HCT116 (cell line): ENCODE data around the gene IFNGR2.

ENCODE experiments used
- CEBPB ChIP-seq: IDR thresholded peaks from 2 replicates; pipeline ENCODE4 v1.6.1; 2012; ENCODE audit warnings: low read depth
- CTCF ChIP-seq, 3 experiments: fragments of 200-600 bp in 1 of 3; sonication (generic) in 1 of 3; IDR thresholded peaks in 2 of 3; conservative IDR thresholded peaks in 1 of 3; 2 replicates each; pipeline ENCODE4 v1.5.1; 2012 to 2017; ENCODE audit warnings: low read depth in 2 of 3, low read length in 2 of 3, antibody characterized with exemption in 1 of 3, borderline replicate concordance in 1 of 3, control low read depth in 1 of 3, mild to moderate bottlenecking in 1 of 3, mixed read lengths in 1 of 3, mixed run types in 1 of 3, moderate library complexity in 1 of 3; ENCODE audit not compliant: insufficient read depth in 1 of 3
- EGR1 ChIP-seq: IDR thresholded peaks from 2 replicates; pipeline ENCODE4 v1.6.1; 2012; ENCODE audit warnings: low read depth
- EZH2 ChIP-seq: fragments of 200-600 bp; sonication (generic); IDR thresholded peaks from 2 replicates; pipeline ENCODE4 v1.6.1; 2017; ENCODE audit warnings: antibody characterized with exemption, mixed run types
- EZH2phosphoT487 ChIP-seq: fragments of 200-600 bp; IDR thresholded peaks from 2 replicates; pipeline ENCODE4 v1.6.1; 2018; ENCODE audit warnings: antibody characterized with exemption, borderline replicate concordance
- POLR2AphosphoS5 ChIP-seq: IDR thresholded peaks from 2 replicates; pipeline ENCODE4 v1.6.1; 2011; ENCODE audit warnings: mild to moderate bottlenecking, low read depth, low read length, moderate library complexity
- REST ChIP-seq: IDR thresholded peaks from 2 replicates; pipeline ENCODE4 v1.6.1; 2012; ENCODE audit warnings: low read depth
- SIN3A ChIP-seq: IDR thresholded peaks from 2 replicates; pipeline ENCODE4 v1.6.1; 2012; ENCODE audit warnings: low read depth
- SP1 ChIP-seq: IDR thresholded peaks from 2 replicates; pipeline ENCODE4 v1.6.1; 2012; ENCODE audit warnings: low read depth
- YY1 ChIP-seq: IDR thresholded peaks from 2 replicates; pipeline ENCODE4 v1.6.1; 2011; ENCODE audit warnings: low read length, low read depth, moderate library complexity, mild to moderate bottlenecking; ENCODE audit not compliant: insufficient replicate concordance; ENCODE audit errors: extremely low read depth
- ZBTB33 ChIP-seq: IDR thresholded peaks from 2 replicates; pipeline ENCODE4 v1.6.1; 2011; ENCODE audit warnings: mild to moderate bottlenecking, low read length, moderate library complexity; ENCODE audit not compliant: insufficient replicate concordance; ENCODE audit errors: extremely low read depth
- TF ChIP-seq, protein P1 (sequence below): IDR thresholded peaks from 2 replicates; pipeline ENCODE4 v1.6.1; 2012
- TF ChIP-seq, protein P2 (sequence below): IDR thresholded peaks from 2 replicates; pipeline ENCODE4 v1.6.1; 2012

- no peak for TF ChIP-seq SIN3A
- no peak for TF ChIP-seq SP1
- TF ChIP-seq EGR1 = no peak
- TF ChIP-seq ZBTB33 = no peak
- no peak for TF ChIP-seq YY1
- TF ChIP-seq EZH2 = no peak
- no peak for TF ChIP-seq CEBPB
- TF ChIP-seq, protein P1, sequence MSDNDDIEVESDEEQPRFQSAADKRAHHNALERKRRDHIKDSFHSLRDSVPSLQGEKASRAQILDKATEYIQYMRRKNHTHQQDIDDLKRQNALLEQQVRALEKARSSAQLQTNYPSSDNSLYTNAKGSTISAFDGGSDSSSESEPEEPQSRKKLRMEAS = no peak
- no peak for TF ChIP-seq CTCF (IDR thresholded peaks at IDR 0.05 in 2 of 3, conservative IDR thresholded peaks at IDR 0.05 in 1 of 3; ENCODE audit: borderline replicate concordance in 1 of 3, insufficient read depth in 1 of 3, low read depth in 2 of 3, low read length in 2 of 3)
- no peak for TF ChIP-seq REST
- TF ChIP-seq EZH2phosphoT487 = no peak
- TF ChIP-seq POLR2AphosphoS5 = no peak
- TF ChIP-seq, protein P2, sequence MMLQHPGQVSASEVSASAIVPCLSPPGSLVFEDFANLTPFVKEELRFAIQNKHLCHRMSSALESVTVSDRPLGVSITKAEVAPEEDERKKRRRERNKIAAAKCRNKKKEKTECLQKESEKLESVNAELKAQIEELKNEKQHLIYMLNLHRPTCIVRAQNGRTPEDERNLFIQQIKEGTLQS = no peak
Measured at GRCh38 chr21:33362044-33362555, 41.1 kb upstream of the IFNGR2 start.
